GM21737 (cell line): ENCODE results near the gene ASAP2.

Source experiments
- ATAC-seq: cut with Tn5 transposase; IDR thresholded peaks from one replicate; pipeline ENCODE4 v1.9.1; 2021; ENCODE audit warnings: mild to moderate bottlenecking, moderate library complexity; ENCODE audit not compliant: unreplicated experiment

The ASAP2 gene

GRCh38 chr2:9230051-9230802 is 23.6 kb downstream of the ASAP2 start:
- no peak for ATAC-seq

GRCh38 chr2:9230881-9231280 is 24.3 kb downstream of the ASAP2 start:
- ATAC-seq: no peak

GRCh38 chr2:9231291-9232165 is 24.9 kb downstream of the ASAP2 start:
- ATAC-seq: no peak

- ATAC-seq: no peak
Measured at GRCh38 chr2:9232166-9232479, 25.5 kb downstream of the ASAP2 start.

GRCh38 chr2:9232886-9233285 is 26.3 kb downstream of the ASAP2 start:
- ATAC-seq: no peak

- no peak for ATAC-seq
Measured at GRCh38 chr2:9234680-9235146, 28.1 kb downstream of the ASAP2 start.

GRCh38 chr2:9235147-9236044 is 28.8 kb downstream of the ASAP2 start:
- no peak for ATAC-seq

GRCh38 chr2:9236045-9236344 is 29.4 kb downstream of the ASAP2 start:
- ATAC-seq: no peak

GRCh38 chr2:9236867-9237266 is 30.3 kb downstream of the ASAP2 start:
- ATAC-seq: no peak

GRCh38 chr2:9237831-9238230 is 31.2 kb downstream of the ASAP2 start:
- ATAC-seq: no peak

- ATAC-seq: no peak
Measured at GRCh38 chr2:9238591-9239326, 32.1 kb downstream of the ASAP2 start.

GRCh38 chr2:9239616-9240015 is 33.0 kb downstream of the ASAP2 start:
- no peak for ATAC-seq

- no peak for ATAC-seq
Measured at GRCh38 chr2:9240745-9241144, 34.1 kb downstream of the ASAP2 start.

- ATAC-seq: no peak
Measured at GRCh38 chr2:9241233-9241632, 34.6 kb downstream of the ASAP2 start.

- ATAC-seq: no peak
Measured at GRCh38 chr2:9243357-9243756, 36.7 kb downstream of the ASAP2 start.

- ATAC-seq: no peak
Measured at GRCh38 chr2:9244985-9245544, 38.5 kb downstream of the ASAP2 start.

GRCh38 chr2:9247177-9247576 is 40.6 kb downstream of the ASAP2 start:
- ATAC-seq: no peak

GRCh38 chr2:9247786-9248185 is 41.2 kb downstream of the ASAP2 start:
- ATAC-seq: no peak

- no peak for ATAC-seq
Measured at GRCh38 chr2:9248363-9248762, 41.8 kb downstream of the ASAP2 start.

- no peak for ATAC-seq
Measured at GRCh38 chr2:9249020-9249800, 42.6 kb downstream of the ASAP2 start.
